GM12892 (cell line): ENCODE data around the gene ITPR1.

Experiments
- DNase-seq: peaks from one replicate; pipeline ENCODE4 v3.0.0; 2011; ENCODE audit not compliant: insufficient read length
- FAIRE-seq: peaks from 2 replicates; lab custom pipeline; 2011; peaks lifted over from hg19 to GRCh38; lab: Jason Lieb, UNC
- POLR2A ChIP-seq: IDR thresholded peaks from 2 replicates; pipeline ENCODE4 v1.6.1; 2011; ENCODE audit warnings: low read depth, low read length, control low read depth
- POLR2AphosphoS5 ChIP-seq: IDR thresholded peaks from 2 replicates; pipeline ENCODE4 v1.6.1; 2011; ENCODE audit warnings: low read depth, low read length, control low read depth
- TAF1 ChIP-seq: IDR thresholded peaks from 2 replicates; pipeline ENCODE4 v1.6.1; 2011; ENCODE audit warnings: low read depth, mild to moderate bottlenecking, control low read depth, low read length, borderline replicate concordance

Gene ITPR1

DNA sequence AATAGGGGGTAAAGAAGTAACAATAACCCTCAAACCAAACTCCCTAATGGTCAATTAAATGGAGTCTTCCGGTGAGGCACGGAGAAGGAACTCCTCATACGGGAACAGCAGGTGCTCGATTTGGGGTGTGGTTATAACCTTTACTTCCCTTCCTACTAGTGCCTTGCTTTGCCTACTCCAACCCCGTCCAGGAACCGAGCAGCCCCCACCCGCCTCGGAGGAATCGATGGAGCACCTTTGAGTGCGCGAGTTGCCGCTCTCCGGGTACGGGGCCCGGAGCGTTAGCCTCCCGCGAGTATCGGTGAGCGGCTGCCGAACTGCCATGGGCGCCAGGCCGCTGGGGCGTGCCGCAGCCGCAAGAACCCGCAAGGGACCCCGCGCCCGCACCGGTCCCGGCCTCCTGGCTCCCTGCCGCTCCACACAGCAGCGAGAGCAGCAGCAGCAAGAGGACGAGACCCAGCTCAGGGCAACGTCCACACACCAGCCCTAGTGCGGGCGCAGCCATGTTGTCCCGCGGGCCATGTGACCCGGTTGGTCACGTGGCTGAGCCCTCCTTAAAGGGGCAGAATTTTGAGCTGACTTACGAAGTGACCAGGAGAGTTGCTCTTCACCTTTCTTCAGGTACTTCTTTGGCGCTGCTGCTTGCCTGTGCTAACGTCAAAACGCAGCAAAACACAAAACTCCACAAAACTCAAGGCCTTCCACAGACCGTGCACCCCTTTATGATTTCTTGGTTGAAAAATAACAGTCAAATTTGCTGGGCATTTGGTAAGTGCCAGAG, 26.2 kb upstream of the ITPR1 start, which contains the start of gene SUMF1:
SUMF1 (minus strand) TSS at position 529 of the 781 bp plus-strand sequence; CDS start at position 505, 24 bp downstream.
- TF ChIP-seq POLR2A (peak; percentile 87), POLR2AphosphoS5 (peak; percentile 87), TAF1 (peak; percentile 87)
- DNase-seq, result peak; percentile 85
- FAIRE-seq, result peak; percentile 98

DNA sequence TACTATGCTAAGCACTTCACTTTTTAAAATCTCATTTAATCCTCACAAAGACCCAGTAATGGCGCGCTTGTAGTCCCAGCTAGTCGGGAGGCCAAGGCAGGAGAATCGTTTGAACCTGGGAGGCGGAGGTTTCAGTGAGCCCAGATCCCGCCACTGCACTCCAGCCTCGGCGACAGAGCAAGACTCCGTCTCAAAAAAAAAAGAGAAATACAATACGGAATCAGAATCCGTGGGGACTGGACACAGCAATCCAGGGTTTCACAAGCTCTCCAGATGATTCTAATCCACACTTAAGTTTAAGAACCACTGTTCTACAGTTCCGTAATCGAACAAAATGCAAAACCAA, 25.7 kb upstream of the ITPR1 start:
- FAIRE-seq (no peak), DNase-seq (no peak)
- TF ChIP-seq POLR2A (no peak), POLR2AphosphoS5 (no peak), TAF1 (no peak)

DNA sequence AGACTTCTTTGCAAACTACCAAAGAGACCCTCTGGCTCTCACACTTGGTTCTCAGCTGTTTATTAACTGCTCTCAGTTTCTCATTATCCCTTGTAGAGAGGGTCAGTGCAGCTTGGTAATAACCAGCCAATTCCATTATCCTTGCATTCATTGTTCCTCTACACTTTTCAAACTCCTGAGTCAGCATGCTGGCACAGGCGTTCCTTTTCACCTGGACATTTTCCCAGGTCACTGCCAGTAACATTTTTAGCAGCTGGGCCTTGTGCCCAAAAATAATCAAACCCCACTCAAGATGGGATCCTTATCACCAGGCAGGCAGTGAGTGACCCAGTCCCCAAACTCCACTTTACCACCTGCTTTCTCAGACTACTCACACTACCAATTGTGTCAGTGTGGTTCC, 21.2 kb upstream of the ITPR1 start:
- no peak for FAIRE-seq
- TF ChIP-seq TAF1, result no peak
- DNase-seq, result no peak

DNA sequence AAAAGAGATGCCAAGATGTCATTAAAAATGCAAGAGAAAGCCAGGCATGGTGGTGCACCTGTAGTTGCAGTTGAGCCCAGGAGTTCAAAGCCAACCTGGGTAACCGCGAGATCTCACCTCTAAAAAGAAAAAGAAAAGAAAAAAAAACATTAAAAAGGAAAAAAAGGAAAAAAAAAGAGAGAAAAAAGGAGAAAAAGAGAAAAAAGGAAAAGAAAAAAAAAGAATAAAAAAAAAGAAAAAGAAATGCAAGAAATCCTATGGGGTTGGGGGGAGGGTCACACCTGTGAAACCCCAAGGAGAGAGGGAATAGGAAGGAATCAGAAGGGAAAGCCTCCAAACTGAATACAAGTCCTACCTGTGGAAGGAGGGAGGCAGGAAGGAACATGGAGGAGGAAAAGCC, 20.8 kb upstream of the ITPR1 start:
- no peak for TF ChIP-seq TAF1
- no peak for TF ChIP-seq POLR2AphosphoS5
- no peak for TF ChIP-seq POLR2A
- DNase-seq, result no peak

DNA sequence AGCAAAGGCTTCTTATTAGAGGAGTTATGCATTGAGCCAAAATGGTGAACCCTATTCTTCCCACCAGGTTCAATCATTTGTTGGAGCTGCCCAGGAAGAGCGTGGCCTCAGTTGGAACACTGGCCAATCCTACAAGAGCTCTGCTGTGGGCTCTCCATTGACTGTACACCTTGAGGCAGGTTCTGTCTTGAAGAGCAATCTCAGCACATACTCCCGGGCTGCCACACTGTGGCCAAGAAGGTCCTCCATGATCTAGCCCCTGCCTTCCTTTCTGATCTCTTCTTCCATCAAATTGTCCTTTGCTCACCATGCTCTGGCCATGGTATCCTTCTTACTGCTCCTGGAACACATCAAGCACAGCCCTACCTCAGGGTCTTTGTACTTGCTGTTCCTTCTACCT, 20.4 kb upstream of the ITPR1 start:
- no peak for TF ChIP-seq POLR2A
- TF ChIP-seq POLR2AphosphoS5, result no peak
- no peak for TF ChIP-seq TAF1
- no peak for FAIRE-seq

More for the DNA sequence above, 20.8 kb upstream of the ITPR1 start:
- FAIRE-seq, result no peak

DNA sequence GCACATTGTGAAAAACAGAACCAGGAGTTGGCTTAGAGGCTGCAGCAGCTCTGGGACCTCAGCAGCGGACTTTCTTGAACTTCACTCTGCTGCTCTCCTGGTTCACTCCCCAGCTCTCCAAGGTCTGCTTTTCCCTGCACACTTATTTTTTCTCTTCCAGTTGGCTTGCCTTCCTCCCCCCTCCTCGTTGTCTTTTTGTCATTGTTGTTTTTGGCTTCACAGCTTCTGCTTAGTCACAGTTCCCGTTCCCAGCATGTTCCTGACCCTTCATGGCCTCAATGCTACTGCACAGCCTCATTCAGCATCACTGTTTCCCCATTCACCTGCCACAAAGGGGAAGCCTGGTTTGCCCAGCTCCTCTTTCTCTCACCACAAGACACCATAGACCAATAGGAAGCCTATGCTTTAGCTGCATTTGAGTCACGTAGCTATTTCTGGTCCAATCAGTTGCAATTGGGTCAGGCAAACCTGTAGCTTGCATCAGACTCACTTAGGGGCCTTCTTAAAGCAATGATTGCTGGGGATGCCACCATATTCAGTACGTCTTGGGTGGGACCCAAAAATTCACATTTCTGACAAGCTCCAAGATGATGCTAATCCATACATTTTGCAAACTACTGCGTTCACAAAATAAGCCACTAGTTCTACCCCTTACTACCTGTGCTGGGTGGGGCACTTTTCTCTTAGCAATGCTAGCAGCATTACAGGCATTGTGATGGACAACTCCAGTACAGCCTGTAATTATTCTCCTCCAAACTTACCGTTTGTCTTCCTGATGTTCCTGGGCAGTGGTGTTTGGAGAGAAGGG, 18.3 kb upstream of the ITPR1 start:
- peak; percentile 71 for FAIRE-seq
- DNase-seq, result no peak
- TF ChIP-seq TAF1 (no peak), POLR2A (no peak), POLR2AphosphoS5 (no peak)

More for the DNA sequence above, 20.4 kb upstream of the ITPR1 start:
- no peak for DNase-seq

DNA sequence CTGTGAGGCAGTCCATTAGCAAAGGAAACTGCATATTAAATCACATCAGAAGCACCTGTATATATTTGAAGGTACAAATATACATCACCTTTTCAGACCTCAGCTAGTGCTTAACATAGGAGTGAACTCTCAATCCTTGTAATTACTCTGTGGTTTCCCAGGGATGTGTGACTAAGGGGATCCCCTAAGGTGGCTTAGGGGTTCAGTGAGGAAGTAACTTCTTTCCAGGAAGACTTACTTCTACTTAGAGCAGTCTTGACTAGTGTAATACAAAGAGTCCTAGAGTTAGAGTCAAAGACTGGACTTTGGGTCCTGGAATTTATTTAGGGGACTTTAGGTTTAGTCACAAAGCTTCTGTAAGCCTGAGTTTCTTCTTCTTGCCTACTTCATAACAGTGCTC, 17.3 kb upstream of the ITPR1 start:
- no peak for TF ChIP-seq POLR2AphosphoS5
- no peak for TF ChIP-seq POLR2A
- TF ChIP-seq TAF1, result no peak
- DNase-seq, result no peak
- FAIRE-seq, result no peak

DNA sequence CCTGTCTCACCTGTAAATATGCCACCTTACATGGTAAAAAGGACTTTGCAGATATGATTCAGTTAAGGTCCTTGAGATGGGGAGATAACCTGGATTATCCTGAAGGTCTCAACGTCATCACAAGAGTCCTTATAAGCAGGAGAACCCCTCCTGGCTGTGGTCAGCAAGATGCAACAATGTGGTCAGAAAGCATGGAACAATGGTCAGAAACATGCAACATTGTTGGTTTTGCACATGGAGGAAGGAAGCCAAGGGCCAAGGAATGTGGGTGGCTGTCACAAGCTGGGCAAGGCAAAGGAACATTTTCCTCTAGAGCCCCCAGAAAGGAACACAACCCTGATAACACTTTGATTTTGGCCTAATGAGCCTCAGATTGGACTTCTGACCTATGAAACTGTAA, 16.7 kb upstream of the ITPR1 start:
- no peak for FAIRE-seq
- no peak for TF ChIP-seq POLR2A
- no peak for TF ChIP-seq POLR2AphosphoS5
- TF ChIP-seq TAF1, result no peak
- DNase-seq, result no peak

DNA sequence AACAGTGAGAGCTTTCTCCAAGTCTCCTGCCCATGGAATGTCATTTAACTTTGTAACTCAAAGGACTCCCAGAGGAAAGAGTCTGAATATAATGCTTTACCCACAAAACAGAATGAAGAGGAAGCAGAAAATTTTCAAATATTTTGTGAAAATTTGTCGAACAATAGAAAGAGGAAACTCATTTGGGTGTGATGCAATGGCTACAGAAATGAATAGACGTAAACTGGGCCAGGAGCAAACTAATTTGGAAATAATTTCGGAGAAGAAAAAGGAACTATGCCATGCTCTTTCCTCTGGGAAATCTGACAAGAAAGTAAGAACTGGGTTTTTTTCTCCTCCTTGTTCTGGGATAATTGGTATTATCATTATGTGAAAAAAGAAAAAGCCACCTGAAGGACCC, 14.9 kb upstream of the ITPR1 start:
- FAIRE-seq (no peak), DNase-seq (no peak)
- TF ChIP-seq POLR2AphosphoS5, result no peak
- no peak for TF ChIP-seq TAF1
- no peak for TF ChIP-seq POLR2A

DNA sequence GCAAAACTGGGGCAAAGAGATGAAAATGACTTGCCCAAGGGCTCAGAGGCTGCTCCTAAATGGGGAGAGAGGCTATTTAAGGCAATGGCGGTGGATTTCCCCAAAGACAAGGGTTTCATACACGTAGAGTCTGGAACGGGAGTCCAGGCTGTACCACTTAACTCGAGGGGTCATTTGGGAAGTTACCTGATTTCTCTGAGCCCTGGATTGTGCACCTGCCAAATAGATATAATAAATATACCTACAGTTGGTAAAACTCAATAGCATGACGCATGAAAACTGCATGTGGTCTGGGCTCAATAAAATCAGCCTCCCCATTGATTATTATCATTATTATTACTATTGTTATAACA, 1.3 kb upstream of the ITPR1 start:
- DNase-seq, result no peak
- no peak for FAIRE-seq
- TF ChIP-seq POLR2A, result no peak
- no peak for TF ChIP-seq POLR2AphosphoS5
- no peak for TF ChIP-seq TAF1

DNA sequence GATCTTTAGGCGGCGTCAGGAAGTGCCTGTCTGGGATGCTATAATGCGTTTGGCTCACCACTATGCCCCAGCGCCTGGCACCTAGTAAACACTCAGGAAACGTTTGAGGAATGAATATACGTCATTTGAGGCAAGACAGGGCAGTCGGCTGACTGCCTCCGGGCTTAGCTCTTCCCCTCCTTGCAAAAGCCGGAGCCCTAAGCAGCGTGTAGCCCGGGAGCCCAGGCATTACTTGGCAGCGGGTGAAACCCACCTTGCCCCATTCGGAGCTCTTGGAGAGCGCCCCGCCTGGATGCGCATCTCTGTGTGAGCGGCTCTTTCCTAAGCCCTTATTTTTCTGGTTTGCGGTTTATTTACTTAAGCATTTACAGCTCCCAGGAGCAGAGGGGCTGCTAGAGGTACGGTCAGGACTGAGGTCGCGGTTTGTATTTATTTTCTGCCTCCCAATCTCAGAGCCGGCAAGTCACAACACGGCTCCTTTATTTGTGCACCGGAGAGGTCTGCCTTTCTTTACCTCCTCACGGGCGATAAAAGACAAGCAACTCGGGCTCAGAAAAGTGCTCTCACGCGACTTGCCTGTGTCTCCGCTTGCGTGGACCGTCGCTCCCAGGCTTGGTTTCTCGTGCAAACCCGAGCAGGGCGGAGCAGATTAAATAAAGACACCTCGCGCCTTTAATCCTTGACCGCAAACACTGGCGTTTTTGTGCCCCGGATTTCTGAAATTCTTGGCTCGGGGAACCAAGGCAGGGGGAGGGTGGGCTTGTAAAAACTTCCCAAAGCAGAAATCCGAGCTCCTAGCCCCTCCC, 737 bp upstream of the ITPR1 start:
- DNase-seq, result no peak
- TF ChIP-seq POLR2AphosphoS5 (no peak), TAF1 (no peak), POLR2A (no peak)

DNA sequence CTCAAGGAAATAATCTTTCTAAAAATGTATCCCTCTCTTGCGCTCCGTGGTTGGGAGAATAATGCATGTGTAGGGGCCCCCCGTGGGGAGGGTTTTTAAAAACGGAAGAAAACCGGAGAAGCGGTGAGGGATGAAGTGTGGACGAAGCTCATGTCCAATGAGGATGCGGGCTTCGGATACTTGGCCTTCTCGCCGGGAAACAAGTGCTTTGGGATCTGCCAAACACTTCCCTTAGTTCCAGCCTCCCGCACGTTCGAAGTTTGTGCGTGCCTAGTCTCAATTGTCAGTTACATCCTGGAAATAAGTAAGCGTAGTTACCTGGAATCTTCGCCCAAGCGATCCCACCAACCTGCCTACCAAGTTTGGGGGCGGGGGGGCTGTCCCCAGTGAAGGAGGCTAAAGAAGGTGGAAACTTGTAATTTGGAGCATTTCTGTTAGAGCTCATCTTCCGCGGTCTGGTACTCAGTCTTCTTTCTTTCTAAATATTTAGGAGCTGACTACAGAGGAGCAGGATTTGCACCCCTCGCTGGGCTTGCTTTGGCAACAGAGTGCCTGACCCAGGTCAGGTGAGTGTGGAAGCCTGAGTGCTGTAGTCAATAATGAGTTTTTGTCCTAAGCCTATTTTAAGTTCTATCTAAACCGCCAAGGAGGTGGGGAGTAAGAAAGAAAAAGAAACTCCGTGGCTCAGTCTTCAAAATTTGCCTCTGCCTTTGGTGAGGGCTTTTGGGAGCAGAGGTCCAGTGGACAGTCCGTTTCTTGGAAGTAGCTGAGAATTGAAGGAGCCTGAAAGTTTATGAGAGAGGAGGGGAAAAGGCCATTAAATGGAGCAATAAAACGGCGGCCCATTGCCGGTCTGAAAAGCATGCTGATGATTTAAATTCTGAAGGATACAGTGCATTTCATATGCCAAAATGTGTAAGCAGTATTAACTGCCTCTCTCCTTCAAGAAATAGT, 1.1 kb downstream of the ITPR1 start:
- TF ChIP-seq POLR2A (no peak), TAF1 (no peak), POLR2AphosphoS5 (no peak)
- peak; percentile 60 for FAIRE-seq
- no peak for DNase-seq

More for the DNA sequence above, 737 bp upstream of the ITPR1 start:
- FAIRE-seq, result no peak
